Fibroblast of skin of scalp (primary cell): ENCODE data around the gene OTULIN.

Experiments used
- DNase-seq: peaks from one replicate; pipeline ENCODE4 v3.0.0-alpha.2; 2013

Gene OTULIN

DNA sequence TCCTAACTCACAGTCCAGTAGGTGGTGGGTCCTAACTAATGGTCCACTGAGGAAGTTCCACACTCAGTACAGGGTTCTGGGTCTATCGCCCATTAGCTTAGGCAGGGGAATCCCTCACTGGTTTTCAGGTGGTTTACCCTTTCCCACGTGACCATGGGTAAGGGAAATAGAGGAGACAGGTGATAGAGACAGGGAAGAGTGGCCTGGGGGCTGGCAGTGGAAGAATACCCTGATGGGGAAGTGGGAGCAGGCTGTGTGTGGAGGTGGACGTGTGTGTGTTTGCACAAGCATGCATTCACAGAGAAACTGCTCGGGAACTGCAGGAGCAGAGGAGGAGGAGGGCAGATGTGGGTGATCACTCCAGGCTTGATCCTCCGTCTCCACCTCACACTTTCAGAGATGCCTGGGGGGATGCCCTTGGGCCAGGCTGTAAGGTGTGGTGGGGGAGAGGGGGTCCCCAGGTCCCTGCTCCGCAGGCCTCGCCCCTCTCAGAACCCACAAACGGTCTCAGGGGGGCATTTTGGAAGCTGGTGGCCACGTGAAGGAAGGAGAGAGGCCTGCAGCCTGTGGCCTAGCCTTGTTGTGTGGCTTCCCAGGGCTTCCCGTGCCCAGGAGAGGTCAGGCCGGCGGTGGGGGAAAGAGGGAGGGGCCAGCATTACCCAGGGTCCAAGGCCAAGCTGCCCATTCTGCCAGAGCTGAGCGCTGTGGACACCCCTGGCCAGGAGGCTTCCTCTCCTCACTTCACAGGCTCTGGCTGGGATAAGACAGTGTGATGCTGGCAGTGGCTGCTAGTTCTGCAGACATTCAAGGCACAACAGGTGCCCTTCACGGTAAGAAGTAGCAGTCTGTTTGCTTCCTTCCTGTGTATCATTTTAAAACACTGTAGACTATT lies 80.0 kb downstream of the OTULIN start:
- no peak for DNase-seq

DNA sequence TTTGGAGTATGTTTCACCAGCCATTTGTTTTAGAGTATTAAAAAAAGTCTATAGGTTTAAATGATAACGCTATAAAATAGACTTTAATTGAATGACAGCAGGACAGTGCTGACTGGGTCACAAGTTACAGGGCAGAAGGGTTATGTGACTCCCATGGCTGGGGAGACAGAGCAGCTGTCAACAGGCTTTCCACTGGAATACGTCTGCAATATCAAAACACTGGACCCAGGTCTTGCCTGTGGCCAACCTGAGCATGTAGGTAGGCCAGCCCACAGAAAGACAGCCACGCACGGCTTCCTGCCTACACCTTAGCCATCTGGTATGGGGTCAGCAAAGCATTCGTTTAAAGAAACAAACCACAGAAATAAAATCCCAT lies 80.7 kb downstream of the OTULIN start:
- DNase-seq = no peak

DNA sequence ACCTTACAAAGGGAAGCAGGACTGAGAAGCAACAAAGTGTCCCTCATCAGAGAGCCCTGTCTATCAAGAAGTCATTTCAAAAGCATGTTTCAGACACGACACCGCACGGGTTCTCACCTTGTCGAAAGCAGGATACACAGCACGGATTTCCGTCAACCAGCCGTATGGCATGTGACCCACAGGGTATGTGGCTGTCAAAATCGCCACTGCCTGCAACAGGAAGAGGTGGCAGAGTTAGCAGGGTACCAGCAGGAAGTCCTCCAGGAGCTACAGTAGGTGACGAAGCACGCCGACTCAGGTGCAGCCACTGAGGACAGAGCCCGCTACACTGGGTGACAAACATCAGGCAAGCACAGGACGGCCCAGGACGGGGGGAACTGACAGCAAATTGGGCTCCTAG lies 81.2 kb downstream of the OTULIN start:
- DNase-seq = no peak

GRCh38 chr5:14748180-14748900 lies 83.8 kb downstream of the OTULIN start:
- no peak for DNase-seq
